Measurements from ENCODE around the gene CDH13.

GRCh38 chr16:83629836-83630235 lies 1003.1 kb downstream of the CDH13 start:
- TF ChIP-seq CTCF (IDR thresholded peaks at IDR 0.05; ENCODE audit: low read depth, low read length) = no peak
- TF ChIP-seq EZH2phosphoT487 (IDR thresholded peaks at IDR 0.05; ENCODE audit: low read depth) = no peak

All from OCI-LY3 (cell line).